ENCODE measurements around the gene PALMD.

Gene PALMD

DNA sequence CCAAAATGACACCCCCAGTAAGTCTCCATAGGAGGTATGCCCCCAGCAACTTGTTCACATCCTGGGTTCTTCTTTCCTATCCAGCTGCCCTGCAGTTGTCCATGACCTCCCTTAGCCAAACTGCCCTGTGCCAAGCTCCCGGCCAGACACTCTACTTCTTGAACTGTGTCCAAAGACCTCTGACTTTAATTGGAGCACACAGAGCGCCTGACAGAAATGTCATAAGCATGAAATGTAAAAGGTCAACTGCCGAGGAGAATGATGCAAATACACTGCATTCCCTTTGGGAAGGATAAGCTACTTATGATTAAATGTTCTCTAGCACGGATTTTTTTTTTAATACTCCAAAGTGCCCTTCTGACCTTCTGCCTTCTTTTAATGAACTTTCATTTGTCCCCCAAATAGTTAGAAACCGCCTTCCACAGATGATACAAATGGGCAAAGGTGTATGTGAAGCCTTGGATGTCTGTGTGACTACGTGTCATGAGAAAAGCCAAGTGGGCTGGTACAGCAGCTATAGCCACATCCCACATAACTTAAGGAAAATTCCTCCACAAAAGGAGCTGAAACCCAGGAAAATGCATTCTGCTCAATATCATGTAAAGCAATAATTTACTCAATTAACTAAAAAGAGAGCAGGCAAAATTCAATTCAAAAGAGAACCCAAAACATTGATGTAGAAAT lies 26.8 kb downstream of the PALMD start:
- Histone ChIP-seq H3K27ac (ENCODE audit: low read depth, low read length) (no peak overlapping the region), H3K27me3 (ENCODE audit: insufficient read depth, low read length, poor library complexity) (no peaks in the 10 kb centered on the region), H2AK5ac (ENCODE audit: low read length) (no peak overlapping the region), H4K5ac (ENCODE audit: low read length) (no peak overlapping the region), H3K56ac (ENCODE audit: low read length) (no peak overlapping the region), H3K4ac (ENCODE audit: low read depth, low read length) (no peak overlapping the region), H2BK5ac (ENCODE audit: low read length) (no peak overlapping the region), H3K4me3 (ENCODE audit: low read length) (no peak overlapping the region), H2BK120ac (ENCODE audit: low read depth, low read length) (no peak overlapping the region), H3K18ac (ENCODE audit: low read length) (no peak overlapping the region), H3K4me2 (ENCODE audit: low read length) (no peak overlapping the region), H3K9ac (ENCODE audit: low read length) (no peak overlapping the region), H3K79me1 (ENCODE audit: low read length) (no peaks in the 10 kb centered on the region), H3K23ac (ENCODE audit: low read length) (no peak overlapping the region), H3K4me1 (ENCODE audit: control insufficient read depth, low read depth, low read length) (no peaks in the 10 kb centered on the region), H3K36me3 (ENCODE audit: control insufficient read depth, insufficient read depth, low read length) (no peaks in the 10 kb centered on the region), H2BK15ac (replicated peaks; ENCODE audit: low read depth) (no peak overlapping the region), H4K8ac (ENCODE audit: low read depth, low read length) (no peak overlapping the region), H3K79me2 (ENCODE audit: control insufficient read depth, insufficient read depth, low read length) (no peaks in the 10 kb centered on the region)
- DNase-seq, result no peak
- no CpG with 5 or more reads among the region's 6 CpGs for WGBS (ENCODE audit: extremely low coverage, insufficient coverage, low lambda C conversion rate)

DNA sequence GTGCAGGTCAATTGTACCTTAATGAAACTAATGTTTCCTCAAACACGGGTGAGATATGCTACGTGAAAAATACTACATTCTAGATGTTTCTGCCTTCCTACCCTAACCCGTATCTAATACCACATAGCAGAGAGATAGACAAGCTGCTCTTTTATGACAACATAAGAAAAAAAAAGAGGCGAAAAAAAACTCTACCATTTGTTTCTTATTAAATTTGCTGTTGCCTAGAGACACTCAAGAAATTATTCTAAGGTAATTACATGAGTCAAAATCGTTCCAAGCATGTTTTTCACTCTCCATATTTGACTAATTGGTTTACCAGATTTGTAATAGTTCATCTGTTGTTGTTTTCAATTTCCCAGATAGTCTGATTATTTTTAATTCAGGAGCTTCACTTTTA lies 27.4 kb downstream of the PALMD start:
- WGBS (ENCODE audit: extremely low coverage, insufficient coverage, low lambda C conversion rate), result no CpG with 5 or more reads among the region's 5 CpGs
- no peaks in the 10 kb centered on the region for H3K4me1 ChIP-seq (ENCODE audit: control insufficient read depth, low read depth, low read length)
- H2BK120ac ChIP-seq (ENCODE audit: low read depth, low read length), result no peak overlapping the region
- no peaks in the 10 kb centered on the region for H3K79me2 ChIP-seq (ENCODE audit: control insufficient read depth, insufficient read depth, low read length)
- no peak overlapping the region for H4K8ac ChIP-seq (ENCODE audit: low read depth, low read length)
- no peak overlapping the region for H3K9ac ChIP-seq (ENCODE audit: low read length)
- DNase-seq, result no peak
- H3K4ac ChIP-seq (ENCODE audit: low read depth, low read length), result no peak overlapping the region
- no peaks in the 10 kb centered on the region for H3K36me3 ChIP-seq (ENCODE audit: control insufficient read depth, insufficient read depth, low read length)
- no peaks in the 10 kb centered on the region for H3K27me3 ChIP-seq (ENCODE audit: insufficient read depth, low read length, poor library complexity)
- no peak overlapping the region for H3K4me3 ChIP-seq (ENCODE audit: low read length)
- H4K5ac ChIP-seq (ENCODE audit: low read length), result no peak overlapping the region
- no peak overlapping the region for H2BK5ac ChIP-seq (ENCODE audit: low read length)
- H3K56ac ChIP-seq (ENCODE audit: low read length), result no peak overlapping the region
- H3K18ac ChIP-seq (ENCODE audit: low read length), result no peak overlapping the region
- H3K4me2 ChIP-seq (ENCODE audit: low read length), result no peak overlapping the region
- no peak overlapping the region for H3K23ac ChIP-seq (ENCODE audit: low read length)
- no peak overlapping the region for H3K27ac ChIP-seq (ENCODE audit: low read depth, low read length)
- no peak overlapping the region for H2AK5ac ChIP-seq (ENCODE audit: low read length)
- no peaks in the 10 kb centered on the region for H3K79me1 ChIP-seq (ENCODE audit: low read length)
- H2BK15ac ChIP-seq (replicated peaks; ENCODE audit: low read depth), result no peak overlapping the region

DNA sequence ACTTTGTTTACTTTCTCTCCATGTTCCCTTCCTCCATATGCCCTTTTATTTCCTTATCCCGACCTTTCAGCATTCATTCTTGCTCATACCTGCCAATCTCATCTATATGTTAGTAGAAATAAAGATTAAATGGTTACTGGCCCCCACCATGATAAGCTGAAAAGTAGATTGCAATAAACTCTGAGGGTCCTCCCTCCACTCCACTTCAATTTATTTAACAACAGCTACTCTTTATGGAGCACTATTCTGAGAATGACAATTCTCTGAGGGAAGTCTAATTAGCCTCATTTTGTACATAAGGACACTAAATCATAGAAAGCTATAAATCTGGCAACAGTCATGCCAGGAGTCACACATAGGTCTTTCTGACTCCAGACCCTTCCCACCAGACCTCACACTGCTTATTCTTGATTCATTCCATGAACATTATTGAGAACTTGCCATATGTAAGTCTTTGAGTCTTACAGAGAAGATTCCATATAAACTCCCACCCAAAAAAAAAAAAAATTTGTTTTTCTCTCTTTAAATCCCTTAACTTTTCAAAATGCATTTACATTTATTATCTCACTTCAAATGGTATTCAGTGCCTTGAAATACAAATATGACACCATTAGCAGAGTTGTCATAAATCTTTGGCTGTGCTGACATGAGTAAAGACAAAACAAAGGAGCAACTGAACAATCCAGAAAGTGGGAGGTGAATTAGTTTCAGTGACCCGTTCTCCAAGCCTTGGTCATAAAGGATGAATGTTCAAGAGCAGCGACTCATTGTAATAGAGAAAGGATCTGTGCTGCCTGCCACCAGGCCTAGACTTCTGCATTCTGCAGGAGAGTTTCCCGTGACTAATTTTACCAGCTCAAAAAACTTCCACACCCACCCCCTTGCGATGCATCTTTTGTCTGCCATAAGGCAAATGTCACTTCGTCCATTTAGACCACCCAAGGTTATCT lies 28.5 kb downstream of the PALMD start:
- Histone ChIP-seq H2BK5ac (ENCODE audit: low read length) (no peak overlapping the region), H4K8ac (ENCODE audit: low read depth, low read length) (no peak overlapping the region), H3K27me3 (ENCODE audit: insufficient read depth, low read length, poor library complexity) (no peaks in the 10 kb centered on the region), H3K18ac (ENCODE audit: low read length) (no peak overlapping the region), H3K36me3 (ENCODE audit: control insufficient read depth, insufficient read depth, low read length) (no peaks in the 10 kb centered on the region), H2AK5ac (ENCODE audit: low read length) (no peak overlapping the region), H4K5ac (ENCODE audit: low read length) (no peak overlapping the region), H3K27ac (ENCODE audit: low read depth, low read length) (no peak overlapping the region), H2BK120ac (ENCODE audit: low read depth, low read length) (no peak overlapping the region), H3K9ac (ENCODE audit: low read length) (no peak overlapping the region), H3K4ac (ENCODE audit: low read depth, low read length) (no peak overlapping the region), H3K23ac (ENCODE audit: low read length) (no peak overlapping the region), H3K56ac (ENCODE audit: low read length) (no peak overlapping the region), H2BK15ac (replicated peaks; ENCODE audit: low read depth) (no peak overlapping the region), H3K4me1 (ENCODE audit: control insufficient read depth, low read depth, low read length) (no peaks in the 10 kb centered on the region), H3K4me3 (ENCODE audit: low read length) (no peak overlapping the region), H3K79me1 (ENCODE audit: low read length) (no peaks in the 10 kb centered on the region), H3K79me2 (ENCODE audit: control insufficient read depth, insufficient read depth, low read length) (no peaks in the 10 kb centered on the region), H3K4me2 (ENCODE audit: low read length) (no peak overlapping the region)
- no CpG with 5 or more reads among the region's 6 CpGs for WGBS (ENCODE audit: extremely low coverage, insufficient coverage, low lambda C conversion rate)
- DNase-seq, result no peak

DNA sequence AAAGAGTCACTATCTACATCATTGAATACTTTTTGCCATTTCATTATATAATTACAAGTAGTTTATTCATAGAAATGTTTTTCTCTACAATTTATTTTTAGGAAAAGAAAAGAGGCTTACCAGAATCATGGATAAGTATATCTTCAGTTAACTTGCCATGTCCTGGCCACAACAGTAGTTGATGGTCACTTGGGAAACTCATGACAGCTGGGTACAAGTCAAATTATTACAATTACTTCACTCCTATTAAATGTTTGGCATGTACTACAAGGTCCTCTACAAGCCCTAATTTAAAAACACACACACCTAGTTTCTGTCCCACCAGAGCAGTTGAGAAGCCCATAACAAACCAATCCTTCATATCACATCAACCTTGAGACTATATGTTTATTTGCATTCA lies 29.4 kb downstream of the PALMD start:
- no peak overlapping the region for H3K4ac ChIP-seq (ENCODE audit: low read depth, low read length)
- no peaks in the 10 kb centered on the region for H3K36me3 ChIP-seq (ENCODE audit: control insufficient read depth, insufficient read depth, low read length)
- no peak overlapping the region for H2BK15ac ChIP-seq (replicated peaks; ENCODE audit: low read depth)
- no peak overlapping the region for H4K8ac ChIP-seq (ENCODE audit: low read depth, low read length)
- H3K27me3 ChIP-seq (ENCODE audit: insufficient read depth, low read length, poor library complexity), result no peaks in the 10 kb centered on the region
- no peak overlapping the region for H3K4me3 ChIP-seq (ENCODE audit: low read length)
- no peak overlapping the region for H3K9ac ChIP-seq (ENCODE audit: low read length)
- no peak overlapping the region for H3K56ac ChIP-seq (ENCODE audit: low read length)
- H3K4me2 ChIP-seq (ENCODE audit: low read length), result no peak overlapping the region
- no peak overlapping the region for H4K5ac ChIP-seq (ENCODE audit: low read length)
- H2BK5ac ChIP-seq (ENCODE audit: low read length), result no peak overlapping the region
- H3K4me1 ChIP-seq (ENCODE audit: control insufficient read depth, low read depth, low read length), result no peaks in the 10 kb centered on the region
- no peak overlapping the region for H3K18ac ChIP-seq (ENCODE audit: low read length)
- H2AK5ac ChIP-seq (ENCODE audit: low read length), result no peak overlapping the region
- no peaks in the 10 kb centered on the region for H3K79me2 ChIP-seq (ENCODE audit: control insufficient read depth, insufficient read depth, low read length)
- no peak overlapping the region for H3K23ac ChIP-seq (ENCODE audit: low read length)
- H3K79me1 ChIP-seq (ENCODE audit: low read length), result no peaks in the 10 kb centered on the region
- no peak overlapping the region for H2BK120ac ChIP-seq (ENCODE audit: low read depth, low read length)
- DNase-seq, result no peak
- no peak overlapping the region for H3K27ac ChIP-seq (ENCODE audit: low read depth, low read length)

DNA sequence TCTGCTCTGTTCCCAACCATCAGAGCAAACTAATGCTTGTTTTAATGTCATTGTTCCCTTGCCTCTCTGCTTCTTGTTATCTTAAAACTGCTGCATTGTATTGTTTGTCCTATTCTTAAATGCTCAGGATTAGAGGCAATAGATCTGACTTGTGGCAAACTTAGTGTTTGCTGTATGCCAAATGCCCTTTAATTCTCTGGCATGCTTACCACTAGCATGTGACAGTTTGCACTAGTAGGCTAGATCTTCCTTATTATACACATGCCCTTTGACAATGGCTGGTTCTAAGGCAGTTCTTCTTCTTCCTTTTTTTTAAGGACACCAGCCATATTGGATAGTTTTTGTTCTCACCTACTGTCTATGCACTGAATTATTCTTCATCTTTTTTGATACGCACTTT lies 30.1 kb downstream of the PALMD start:
- Histone ChIP-seq H2BK5ac (ENCODE audit: low read length) (no peak overlapping the region), H4K5ac (ENCODE audit: low read length) (no peak overlapping the region), H3K79me2 (ENCODE audit: control insufficient read depth, insufficient read depth, low read length) (no peaks in the 10 kb centered on the region), H4K8ac (ENCODE audit: low read depth, low read length) (no peak overlapping the region), H2BK120ac (ENCODE audit: low read depth, low read length) (no peak overlapping the region), H3K27me3 (ENCODE audit: insufficient read depth, low read length, poor library complexity) (no peaks in the 10 kb centered on the region), H3K79me1 (ENCODE audit: low read length) (no peaks in the 10 kb centered on the region), H3K27ac (ENCODE audit: low read depth, low read length) (no peak overlapping the region), H3K23ac (ENCODE audit: low read length) (no peak overlapping the region), H2AK5ac (ENCODE audit: low read length) (no peak overlapping the region), H3K4me2 (ENCODE audit: low read length) (no peak overlapping the region), H3K36me3 (ENCODE audit: control insufficient read depth, insufficient read depth, low read length) (no peaks in the 10 kb centered on the region), H3K56ac (ENCODE audit: low read length) (no peak overlapping the region), H2BK15ac (replicated peaks; ENCODE audit: low read depth) (no peak overlapping the region), H3K4me1 (ENCODE audit: control insufficient read depth, low read depth, low read length) (no peaks in the 10 kb centered on the region), H3K9ac (ENCODE audit: low read length) (no peak overlapping the region), H3K4ac (ENCODE audit: low read depth, low read length) (no peak overlapping the region), H3K4me3 (ENCODE audit: low read length) (no peak overlapping the region), H3K18ac (ENCODE audit: low read length) (no peak overlapping the region)
- DNase-seq, result no peak
- no CpG with 5 or more reads among the region's 1 CpG for WGBS (ENCODE audit: extremely low coverage, insufficient coverage, low lambda C conversion rate)

All from mesendoderm (in vitro differentiated cells).